Esophagus squamous epithelium (tissue), 4 donors: Measurements from ENCODE around the gene ASPDH.

Source experiments
- POLR2A ChIP-seq, 4 donors: fragments of 450-650 bp; IDR thresholded peaks; one replicate each; pipeline ENCODE4 v1.6.1; 2017; ENCODE audit warnings: antibody characterized with exemption in 4 of 4, mild to moderate bottlenecking in 4 of 4, moderate library complexity in 3 of 4
- TF ChIP-seq, protein P1 (sequence below), 6 experiments: fragments of 450-650 bp in 4 of 6; fragments of 200-600 bp in 2 of 6; sonication (generic) in 2 of 6; IDR thresholded peaks; one replicate each; pipeline ENCODE4 v1.5.1; 2016 to 2019; ENCODE audit warnings: antibody characterized with exemption in 6 of 6, mild to moderate bottlenecking in 4 of 6, moderate library complexity in 4 of 6

DNA sequence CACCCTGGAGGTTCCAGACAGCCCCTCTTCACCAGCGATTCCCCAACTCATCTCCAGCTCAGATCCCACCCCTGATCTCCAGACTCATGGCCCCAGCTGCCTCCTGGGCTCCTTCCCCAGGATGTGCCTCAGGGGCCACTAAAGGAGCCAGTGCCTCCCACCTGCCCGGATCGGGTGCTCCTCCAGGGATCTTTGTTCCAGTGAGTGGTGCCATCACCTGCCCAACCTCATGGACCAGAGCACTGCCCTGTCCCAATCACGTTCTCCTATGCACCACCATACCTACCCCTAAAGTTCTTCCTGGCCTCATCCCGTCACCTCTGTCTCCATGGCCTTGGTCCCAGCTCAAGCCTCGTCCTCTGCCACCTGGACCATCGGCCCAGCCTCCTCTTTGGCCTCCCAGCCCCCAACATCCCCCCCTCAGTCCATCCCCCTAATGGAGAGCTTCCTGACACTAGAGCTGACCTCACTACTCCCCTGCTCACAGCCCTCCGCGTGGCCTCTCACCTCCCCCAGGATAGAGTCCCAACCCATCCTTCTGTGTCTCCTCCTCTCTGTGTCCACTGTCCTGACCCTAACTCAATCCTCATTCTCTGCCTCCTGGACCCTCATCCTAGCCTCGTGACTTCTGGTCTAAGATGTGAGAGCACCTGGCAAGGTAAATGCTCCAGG, 28.3 kb downstream of the ASPDH start:
- no peak for TF ChIP-seq POLR2A (IDR thresholded peaks at IDR 0.05)
- TF ChIP-seq, protein P1, sequence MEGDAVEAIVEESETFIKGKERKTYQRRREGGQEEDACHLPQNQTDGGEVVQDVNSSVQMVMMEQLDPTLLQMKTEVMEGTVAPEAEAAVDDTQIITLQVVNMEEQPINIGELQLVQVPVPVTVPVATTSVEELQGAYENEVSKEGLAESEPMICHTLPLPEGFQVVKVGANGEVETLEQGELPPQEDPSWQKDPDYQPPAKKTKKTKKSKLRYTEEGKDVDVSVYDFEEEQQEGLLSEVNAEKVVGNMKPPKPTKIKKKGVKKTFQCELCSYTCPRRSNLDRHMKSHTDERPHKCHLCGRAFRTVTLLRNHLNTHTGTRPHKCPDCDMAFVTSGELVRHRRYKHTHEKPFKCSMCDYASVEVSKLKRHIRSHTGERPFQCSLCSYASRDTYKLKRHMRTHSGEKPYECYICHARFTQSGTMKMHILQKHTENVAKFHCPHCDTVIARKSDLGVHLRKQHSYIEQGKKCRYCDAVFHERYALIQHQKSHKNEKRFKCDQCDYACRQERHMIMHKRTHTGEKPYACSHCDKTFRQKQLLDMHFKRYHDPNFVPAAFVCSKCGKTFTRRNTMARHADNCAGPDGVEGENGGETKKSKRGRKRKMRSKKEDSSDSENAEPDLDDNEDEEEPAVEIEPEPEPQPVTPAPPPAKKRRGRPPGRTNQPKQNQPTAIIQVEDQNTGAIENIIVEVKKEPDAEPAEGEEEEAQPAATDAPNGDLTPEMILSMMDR (IDR thresholded peaks at IDR 0.05): no peak
